ENCODE data around the gene MT1HL1. TPM values are rescaled to one million over a fixed set of nuclear protein-coding genes. Genes with fewer than 3 reads are reported as not detected.

The MT1HL1 gene
- total RNA-seq, 1 experiment from 2014 or later: not detected

DNA sequence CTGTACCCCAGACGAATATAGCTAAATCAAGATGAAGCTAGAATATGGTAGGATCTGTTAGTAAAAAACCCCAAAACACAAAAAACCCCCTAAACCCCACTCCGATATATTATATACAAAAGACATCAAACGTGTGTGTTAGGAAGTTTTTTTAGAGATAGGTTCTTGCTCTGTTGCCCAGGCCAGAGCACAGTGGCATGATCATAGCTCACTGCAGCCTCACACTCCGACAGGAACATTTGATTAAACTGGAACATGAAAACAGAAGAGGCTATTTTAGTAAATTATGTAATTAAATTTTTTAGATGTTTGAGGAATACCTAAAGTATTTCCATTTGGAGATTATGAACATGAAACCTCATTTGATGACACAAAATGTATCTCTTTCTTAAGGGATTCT is 29.6 kb upstream of the MT1HL1 start:
- no peaks in the 10 kb centered on the region for H3K4me1 ChIP-seq (ENCODE audit: control insufficient read depth in 1 of 2, insufficient read depth in 2 of 2, low read length in 2 of 2)
- ATAC-seq (no peak), DNase-seq (ENCODE audit: low read depth, low spot score) (no peak)
- H4K20me1 ChIP-seq (ENCODE audit: insufficient read depth): no peaks in the 10 kb centered on the region
- POLR2A ChIA-PET: no interaction called here
- no peaks in the 10 kb centered on the region for H3K9me3 ChIP-seq (ENCODE audit: control insufficient read depth in 1 of 2, insufficient read depth in 1 of 2, low read depth in 1 of 2, low read length in 2 of 2)
- intact Hi-C loops (cut with micrococcal nuclease): no loop called here
- RAD21 ChIA-PET (ENCODE audit: low non-redundant PET in 1 of 2, low total read pairs in 2 of 2, uncharacterized antibody in 2 of 2, unreplicated experiment in 2 of 2): no interaction called here
- no peak overlapping the region for H3K4me3 ChIP-seq (replicated peaks in 1 of 2; ENCODE audit: low read depth in 1 of 2, low read length in 2 of 2)
- no peak overlapping the region for H3K4me2 ChIP-seq (ENCODE audit: low read length)
- no TSS peak for BruUV-seq (replicated peaks)
- no peaks in the 10 kb centered on the region; the same call in 1 of the 2 replicates for H3K27me3 ChIP-seq (ENCODE audit: insufficient read depth, low read length)
- TF ChIP-seq ZFX (IDR thresholded peaks at IDR 0.05) (no peak), CBX3 (IDR thresholded peaks at IDR 0.05; ENCODE audit: low read depth) (no peak), EZH2 (IDR thresholded peaks at IDR 0.05) (no peak), ELF1 (IDR thresholded peaks at IDR 0.05; ENCODE audit: borderline replicate concordance, low read depth) (no peak), ATF3 (IDR thresholded peaks at IDR 0.05) (no peak), MAX (IDR thresholded peaks at IDR 0.05) (no peak), YY1 (IDR thresholded peaks at IDR 0.05; ENCODE audit: extremely low read depth, insufficient replicate concordance, low read depth, low read length) (no peak), POLR2AphosphoS5 (IDR thresholded peaks at IDR 0.05; ENCODE audit: low read depth, low read length) (no peak), SP1 (IDR thresholded peaks at IDR 0.05; ENCODE audit: low read depth) (no peak), TCF7L2 (IDR thresholded peaks at IDR 0.05; ENCODE audit: borderline replicate concordance, extremely low read depth, insufficient read depth, insufficient read length) (no peak), POLR2A (IDR thresholded peaks at IDR 0.05; ENCODE audit: borderline replicate concordance, extremely low read depth, insufficient read depth, insufficient read length) (no peak), SRF (IDR thresholded peaks at IDR 0.05; ENCODE audit: low read depth) (no peak), EZH2phosphoT487 (IDR thresholded peaks at IDR 0.05; ENCODE audit: borderline replicate concordance) (no peak), CEBPB (IDR thresholded peaks at IDR 0.05; ENCODE audit: low read depth) (no peak), EGR1 (IDR thresholded peaks at IDR 0.05; ENCODE audit: low read depth) (no peak), FOSL1 (IDR thresholded peaks at IDR 0.05; ENCODE audit: low read depth) (no peak), SIN3A (IDR thresholded peaks at IDR 0.05; ENCODE audit: low read depth) (no peak), JUND (IDR thresholded peaks at IDR 0.05) (no peak)
- TF ChIP-seq, protein P1, sequence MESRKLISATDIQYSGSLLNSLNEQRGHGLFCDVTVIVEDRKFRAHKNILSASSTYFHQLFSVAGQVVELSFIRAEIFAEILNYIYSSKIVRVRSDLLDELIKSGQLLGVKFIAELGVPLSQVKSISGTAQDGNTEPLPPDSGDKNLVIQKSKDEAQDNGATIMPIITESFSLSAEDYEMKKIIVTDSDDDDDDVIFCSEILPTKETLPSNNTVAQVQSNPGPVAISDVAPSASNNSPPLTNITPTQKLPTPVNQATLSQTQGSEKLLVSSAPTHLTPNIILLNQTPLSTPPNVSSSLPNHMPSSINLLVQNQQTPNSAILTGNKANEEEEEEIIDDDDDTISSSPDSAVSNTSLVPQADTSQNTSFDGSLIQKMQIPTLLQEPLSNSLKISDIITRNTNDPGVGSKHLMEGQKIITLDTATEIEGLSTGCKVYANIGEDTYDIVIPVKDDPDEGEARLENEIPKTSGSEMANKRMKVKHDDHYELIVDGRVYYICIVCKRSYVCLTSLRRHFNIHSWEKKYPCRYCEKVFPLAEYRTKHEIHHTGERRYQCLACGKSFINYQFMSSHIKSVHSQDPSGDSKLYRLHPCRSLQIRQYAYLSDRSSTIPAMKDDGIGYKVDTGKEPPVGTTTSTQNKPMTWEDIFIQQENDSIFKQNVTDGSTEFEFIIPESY (IDR thresholded peaks at IDR 0.05; ENCODE audit: extremely low read depth, insufficient replicate concordance, low read length): no peak
- TF ChIP-seq, protein P2, sequence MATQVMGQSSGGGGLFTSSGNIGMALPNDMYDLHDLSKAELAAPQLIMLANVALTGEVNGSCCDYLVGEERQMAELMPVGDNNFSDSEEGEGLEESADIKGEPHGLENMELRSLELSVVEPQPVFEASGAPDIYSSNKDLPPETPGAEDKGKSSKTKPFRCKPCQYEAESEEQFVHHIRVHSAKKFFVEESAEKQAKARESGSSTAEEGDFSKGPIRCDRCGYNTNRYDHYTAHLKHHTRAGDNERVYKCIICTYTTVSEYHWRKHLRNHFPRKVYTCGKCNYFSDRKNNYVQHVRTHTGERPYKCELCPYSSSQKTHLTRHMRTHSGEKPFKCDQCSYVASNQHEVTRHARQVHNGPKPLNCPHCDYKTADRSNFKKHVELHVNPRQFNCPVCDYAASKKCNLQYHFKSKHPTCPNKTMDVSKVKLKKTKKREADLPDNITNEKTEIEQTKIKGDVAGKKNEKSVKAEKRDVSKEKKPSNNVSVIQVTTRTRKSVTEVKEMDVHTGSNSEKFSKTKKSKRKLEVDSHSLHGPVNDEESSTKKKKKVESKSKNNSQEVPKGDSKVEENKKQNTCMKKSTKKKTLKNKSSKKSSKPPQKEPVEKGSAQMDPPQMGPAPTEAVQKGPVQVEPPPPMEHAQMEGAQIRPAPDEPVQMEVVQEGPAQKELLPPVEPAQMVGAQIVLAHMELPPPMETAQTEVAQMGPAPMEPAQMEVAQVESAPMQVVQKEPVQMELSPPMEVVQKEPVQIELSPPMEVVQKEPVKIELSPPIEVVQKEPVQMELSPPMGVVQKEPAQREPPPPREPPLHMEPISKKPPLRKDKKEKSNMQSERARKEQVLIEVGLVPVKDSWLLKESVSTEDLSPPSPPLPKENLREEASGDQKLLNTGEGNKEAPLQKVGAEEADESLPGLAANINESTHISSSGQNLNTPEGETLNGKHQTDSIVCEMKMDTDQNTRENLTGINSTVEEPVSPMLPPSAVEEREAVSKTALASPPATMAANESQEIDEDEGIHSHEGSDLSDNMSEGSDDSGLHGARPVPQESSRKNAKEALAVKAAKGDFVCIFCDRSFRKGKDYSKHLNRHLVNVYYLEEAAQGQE (IDR thresholded peaks at IDR 0.05; ENCODE audit: low read depth): no peak
- no peak overlapping the region for H3K9ac ChIP-seq (ENCODE audit: low read length)
- CTCF ChIA-PET: no interaction called here
- no peaks in the 10 kb centered on the region for H3K9me2 ChIP-seq (ENCODE audit: insufficient read depth)
- H3K36me3 ChIP-seq (ENCODE audit: control insufficient read depth in 1 of 2, insufficient read depth in 2 of 2, low read length in 2 of 2): no peaks in the 10 kb centered on the region
- H3K27ac ChIP-seq (ENCODE audit: low read depth, low read length): no peak overlapping the region
- H3K79me2 ChIP-seq (ENCODE audit: insufficient read depth, low read length): no peaks in the 10 kb centered on the region
- no peak overlapping the region for H2AFZ ChIP-seq (ENCODE audit: low read depth, low read length, poor library complexity, severe bottlenecking)
